ENCODE data around the gene KPNA1. TPM values are rescaled to one million over a fixed set of nuclear protein-coding genes. Genes with fewer than 3 reads are reported as not detected.

The KPNA1 gene
- 10 to 100 TPM; 31.5 to 44.1 (median 34.5) TPM for polyA plus RNA-seq (ENCODE audit: low read depth in 6 of 6)

- H3K27me3 Mint-ChIP-seq, result no peaks in the 10 kb centered on the region
- peaks cover 34 to 47% (median 38%) of the 10 kb centered on the region in 3 donors for H3K4me1 Mint-ChIP-seq
- DNase-seq (peak; percentile 91), ATAC-seq (ENCODE audit: low read depth in 2 of 2) (peak; percentile 78)
- peaks cover 0 to 6% (median 4%) of the 10 kb centered on the region in 7 donors for H3K9me3 Mint-ChIP-seq
- H3K27ac Mint-ChIP-seq, result peak within 1 kb of the TSS; percentile 93 to 99 (median 97)
- H3K4me3 Mint-ChIP-seq, result peak within 1 kb of the TSS; percentile 78 to 96 (median 92)
- peaks cover 8 to 10% of the 10 kb centered on the region in 2 donors for H3K36me3 Mint-ChIP-seq
These were observed at the start of gene KPNA1 for GRCh38 chr3:122514123-122515019. TSS of gene KPNA1 (minus strand) at chr3:122514939. CDS start at chr3:122496565, 18,374 bp downstream.

- Mint-ChIP-seq H3K36me3 (peaks cover 7 to 18% of the 10 kb centered on the region in 2 donors), H3K4me1 (peaks cover 70 to 87% (median 85%) of the 10 kb centered on the region in 3 donors), H3K27ac (peak within 1 kb of the TSS; percentile 84 to 98 (median 96)), H3K9me3 (no peaks in the 10 kb centered on the region), H3K4me3 (peak within 1 kb of the TSS; percentile 86 to 98 (median 94)), H3K27me3 (no peaks in the 10 kb centered on the region)
- peak; percentile 83 to 85 for ATAC-seq (ENCODE audit: low read depth in 2 of 2)
- DNase-seq, result peak; percentile 78
These were observed 49.6 kb upstream of the KPNA1 start, which contains the start of the genes DTX3L and PARP9 for GRCh38 chr3:122564155-122564912. TSS of gene DTX3L (plus strand) at chr3:122564338. CDS start at chr3:122564427, 89 bp downstream. TSS of gene PARP9 (minus strand) at chr3:122564300. CDS start at chr3:122559620, 4,680 bp downstream.

GRCh38 chr3:122563717-122564025, 48.9 kb upstream of the KPNA1 start:
- ATAC-seq (ENCODE audit: low read depth in 2 of 2) (no peak), DNase-seq (no peak)
- H3K9me3 Mint-ChIP-seq, result no peaks in the 10 kb centered on the region
- H3K4me3 Mint-ChIP-seq, result peak overlapping the region; percentile 86 to 98 (median 94)
- H3K36me3 Mint-ChIP-seq, result peaks cover 4 to 20% of the 10 kb centered on the region in 2 donors
- peaks cover 64 to 81% (median 79%) of the 10 kb centered on the region in 3 donors for H3K4me1 Mint-ChIP-seq
- H3K27me3 Mint-ChIP-seq, result no peaks in the 10 kb centered on the region
- peak overlapping the region; percentile 84 to 98 (median 93) for H3K27ac Mint-ChIP-seq

- peaks cover 2 to 20% of the 10 kb centered on the region in 2 donors for H3K36me3 Mint-ChIP-seq
- DNase-seq, result no peak
- H3K27ac Mint-ChIP-seq, result peak overlapping the region; percentile 69 to 98 (median 90)
- no peaks in the 10 kb centered on the region for H3K9me3 Mint-ChIP-seq
- no peaks in the 10 kb centered on the region for H3K27me3 Mint-ChIP-seq
- ATAC-seq (ENCODE audit: low read depth in 2 of 2), result no peak
- peak overlapping the region; percentile 86 to 98 (median 94) for H3K4me3 Mint-ChIP-seq
- H3K4me1 Mint-ChIP-seq, result peaks cover 59 to 76% (median 73%) of the 10 kb centered on the region in 3 donors
These were observed 48.4 kb upstream of the KPNA1 start for GRCh38 chr3:122562923-122563716.

- Mint-ChIP-seq H3K4me3 (peak overlapping the region in 2 of 8 donors; percentile 22 to 81), H3K27me3 (no peaks in the 10 kb centered on the region), H3K9me3 (no peaks in the 10 kb centered on the region), H3K4me1 (peaks cover 41 to 52% (median 51%) of the 10 kb centered on the region in 3 donors), H3K27ac (peak overlapping the region; percentile 48 to 97 (median 92)), H3K36me3 (peaks cover 10 to 11% of the 10 kb centered on the region in 2 donors)
- peak; percentile 34 to 37 for ATAC-seq (ENCODE audit: low read depth in 2 of 2)
- DNase-seq, result peak; percentile 61
These were observed 45.9 kb upstream of the KPNA1 start for GRCh38 chr3:122560680-122561079.

GRCh38 chr3:122559906-122560305, 45.2 kb upstream of the KPNA1 start:
- Mint-ChIP-seq H3K27ac (peak overlapping the region in 3 of 6 donors; percentile 30 to 97 (median 74)), H3K27me3 (no peaks in the 10 kb centered on the region), H3K9me3 (no peaks in the 10 kb centered on the region), H3K4me1 (peaks cover 36 to 47% (median 46%) of the 10 kb centered on the region in 3 donors), H3K4me3 (peak overlapping the region in 1 of 8 donors; percentile 3), H3K36me3 (peaks cover 15 to 19% of the 10 kb centered on the region in 2 donors)
- ATAC-seq (ENCODE audit: low read depth in 2 of 2), result no peak
- no peak for DNase-seq

GRCh38 chr3:122558605-122559004, 43.9 kb upstream of the KPNA1 start:
- Mint-ChIP-seq H3K36me3 (peaks cover 19 to 23% of the 10 kb centered on the region in 2 donors), H3K27me3 (no peaks in the 10 kb centered on the region), H3K4me3 (no peak overlapping the region), H3K4me1 (peaks cover 35 to 50% (median 38%) of the 10 kb centered on the region in 3 donors), H3K27ac (no peak overlapping the region), H3K9me3 (no peaks in the 10 kb centered on the region)
- DNase-seq, result no peak
- no peak for ATAC-seq (ENCODE audit: low read depth in 2 of 2)

- Mint-ChIP-seq H3K36me3 (peaks cover 29 to 31% of the 10 kb centered on the region in 2 donors), H3K4me1 (peaks cover 23 to 45% (median 26%) of the 10 kb centered on the region in 3 donors), H3K27ac (no peak overlapping the region), H3K4me3 (no peak overlapping the region), H3K27me3 (no peaks in the 10 kb centered on the region), H3K9me3 (no peaks in the 10 kb centered on the region)
- ATAC-seq (ENCODE audit: low read depth in 2 of 2) (no peak), DNase-seq (no peak)
These were observed 42.6 kb upstream of the KPNA1 start for GRCh38 chr3:122557356-122557755.

- no peaks in the 10 kb centered on the region for H3K9me3 Mint-ChIP-seq
- no peaks in the 10 kb centered on the region for H3K27me3 Mint-ChIP-seq
- peaks cover 40 to 42% of the 10 kb centered on the region in 2 donors for H3K36me3 Mint-ChIP-seq
- H3K27ac Mint-ChIP-seq, result peak overlapping the region in 1 of 6 donors; percentile 38
- H3K4me3 Mint-ChIP-seq, result peak overlapping the region in 1 of 8 donors; percentile 8
- peaks cover 7 to 26% (median 10%) of the 10 kb centered on the region in 3 donors for H3K4me1 Mint-ChIP-seq
- ATAC-seq (ENCODE audit: low read depth in 2 of 2), result no peak
- DNase-seq, result no peak
These were observed 40.7 kb upstream of the KPNA1 start for GRCh38 chr3:122555275-122556071.

- H3K9me3 Mint-ChIP-seq, result no peaks in the 10 kb centered on the region
- DNase-seq (no peak), ATAC-seq (ENCODE audit: low read depth in 2 of 2) (no peak)
- H3K27ac Mint-ChIP-seq, result no peak overlapping the region
- H3K27me3 Mint-ChIP-seq, result no peaks in the 10 kb centered on the region
- peaks cover 0 to 23% (median 4%) of the 10 kb centered on the region in 3 donors for H3K4me1 Mint-ChIP-seq
- no peak overlapping the region for H3K4me3 Mint-ChIP-seq
- H3K36me3 Mint-ChIP-seq, result peaks cover 46 to 49% of the 10 kb centered on the region in 2 donors
These were observed 38.4 kb upstream of the KPNA1 start for GRCh38 chr3:122553171-122553570.

- H3K9me3 Mint-ChIP-seq, result no peaks in the 10 kb centered on the region
- DNase-seq (no peak), ATAC-seq (ENCODE audit: low read depth in 2 of 2) (no peak)
- H3K27me3 Mint-ChIP-seq, result no peaks in the 10 kb centered on the region
- no peak overlapping the region for H3K4me3 Mint-ChIP-seq
- H3K36me3 Mint-ChIP-seq, result peaks cover 44 to 52% of the 10 kb centered on the region in 2 donors
- H3K4me1 Mint-ChIP-seq, result peaks cover 0 to 12% (median 0%) of the 10 kb centered on the region in 3 donors
- peak overlapping the region in 1 of 6 donors; percentile 29 for H3K27ac Mint-ChIP-seq
These were observed 33.9 kb upstream of the KPNA1 start for GRCh38 chr3:122548619-122549018.

- Mint-ChIP-seq H3K27ac (peak overlapping the region in 1 of 6 donors; percentile 31), H3K4me3 (no peak overlapping the region), H3K36me3 (peaks cover 39 to 49% of the 10 kb centered on the region in 2 donors), H3K9me3 (no peaks in the 10 kb centered on the region), H3K27me3 (no peaks in the 10 kb centered on the region), H3K4me1 (peaks cover 0 to 6% (median 0%) of the 10 kb centered on the region in 3 donors)
- no peak for DNase-seq
- no peak for ATAC-seq (ENCODE audit: low read depth in 2 of 2)
These were observed 33.3 kb upstream of the KPNA1 start for GRCh38 chr3:122548076-122548475.
